ENCODE results near the gene BMPR1B.

The BMPR1B gene

GRCh38 chr4:95105983-95106382 lies 348.2 kb downstream of the BMPR1B start:
- H3K4me1 ChIP-seq (ENCODE audit: insufficient read depth, low read length) = peaks cover 4% of the 10 kb centered on the region; the same call in 1 of the 2 replicates
- DNase-seq (no peak), ATAC-seq (ENCODE audit: insufficient read depth, low read depth) (no peak)
- no peak overlapping the region for H3K4me2 ChIP-seq (ENCODE audit: insufficient read depth, low read length)
- H3K9me3 ChIP-seq (ENCODE audit: insufficient read depth, low read length, severe bottlenecking) = no peaks in the 10 kb centered on the region
- no peak overlapping the region for H2AFZ ChIP-seq (ENCODE audit: low read depth, low read length)
- no peak overlapping the region for H3K4me3 ChIP-seq (ENCODE audit: low read depth in 1 of 2, low read length in 2 of 2)
- no peak overlapping the region for H3K27ac ChIP-seq (ENCODE audit: low read length)
- H3K27me3 ChIP-seq (ENCODE audit: insufficient read depth, low read length, poor library complexity) = no peaks in the 10 kb centered on the region
- TF ChIP-seq EZH2 (IDR thresholded peaks at IDR 0.05; ENCODE audit: borderline replicate concordance, low read depth, low read length, severe bottlenecking) = no peak
- no peak for TF ChIP-seq CTCF (IDR thresholded peaks at IDR 0.05; ENCODE audit: borderline replicate concordance, extremely low read depth, low read length, poor library complexity, severe bottlenecking)
- H3K36me3 ChIP-seq (ENCODE audit: insufficient read depth, low read length) = peaks cover 66% of the 10 kb centered on the region
- H3K9ac ChIP-seq (ENCODE audit: low read depth, low read length) = no peak overlapping the region
- H4K20me1 ChIP-seq (ENCODE audit: insufficient read depth, low read length) = peaks cover 2% of the 10 kb centered on the region; the same call in 1 of the 2 replicates
- H3K79me2 ChIP-seq (ENCODE audit: insufficient read depth, low read length) = peaks cover 80% of the 10 kb centered on the region

DNA sequence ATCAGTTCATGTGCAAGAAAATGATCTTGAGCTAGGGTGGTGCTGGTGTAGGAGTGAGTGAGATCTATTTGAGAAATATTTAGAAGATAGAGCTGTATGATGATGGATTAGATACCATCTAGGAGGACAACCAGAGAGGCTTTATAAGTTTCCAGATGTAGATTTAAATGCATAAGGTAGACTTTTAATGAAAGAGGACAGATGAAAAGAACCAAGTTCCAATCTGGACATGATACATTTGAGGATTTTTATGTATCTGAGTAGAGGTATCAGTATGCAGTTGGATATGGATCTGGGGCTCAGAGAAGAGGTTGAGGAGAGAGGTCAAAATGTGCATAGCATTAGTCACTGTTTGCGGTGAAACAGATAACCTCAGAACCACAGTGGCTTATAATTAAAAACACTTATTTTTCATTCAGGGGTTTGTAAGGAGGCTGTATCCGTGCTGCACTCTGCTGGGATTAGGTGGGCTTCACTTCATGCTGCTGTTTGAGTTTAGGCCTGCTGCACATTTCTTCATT lies 348.7 kb downstream of the BMPR1B start:
- no peak overlapping the region for H3K27ac ChIP-seq (ENCODE audit: low read length)
- no peaks in the 10 kb centered on the region for H3K27me3 ChIP-seq (ENCODE audit: insufficient read depth, low read length, poor library complexity)
- TF ChIP-seq EZH2 (IDR thresholded peaks at IDR 0.05; ENCODE audit: borderline replicate concordance, low read depth, low read length, severe bottlenecking) (no peak), CTCF (IDR thresholded peaks at IDR 0.05; ENCODE audit: borderline replicate concordance, extremely low read depth, low read length, poor library complexity, severe bottlenecking) (no peak)
- H3K4me2 ChIP-seq (ENCODE audit: insufficient read depth, low read length) = no peak overlapping the region
- no peak for DNase-seq
- H4K20me1 ChIP-seq (ENCODE audit: insufficient read depth, low read length) = peaks cover 2% of the 10 kb centered on the region; the same call in 1 of the 2 replicates
- H3K36me3 ChIP-seq (ENCODE audit: insufficient read depth, low read length) = peaks cover 71% of the 10 kb centered on the region
- H3K4me1 ChIP-seq (ENCODE audit: insufficient read depth, low read length) = peaks cover 4% of the 10 kb centered on the region; the same call in 1 of the 2 replicates
- H2AFZ ChIP-seq (ENCODE audit: low read depth, low read length) = no peak overlapping the region
- H3K9me3 ChIP-seq (ENCODE audit: insufficient read depth, low read length, severe bottlenecking) = no peaks in the 10 kb centered on the region
- peaks cover 75% of the 10 kb centered on the region for H3K79me2 ChIP-seq (ENCODE audit: insufficient read depth, low read length)
- ATAC-seq (ENCODE audit: insufficient read depth, low read depth) = no peak
- no peak overlapping the region for H3K4me3 ChIP-seq (ENCODE audit: low read depth in 1 of 2, low read length in 2 of 2)
- no peak overlapping the region for H3K9ac ChIP-seq (ENCODE audit: low read depth, low read length)

GRCh38 chr4:95107004-95107403 lies 349.2 kb downstream of the BMPR1B start:
- H2AFZ ChIP-seq (ENCODE audit: low read depth, low read length) = no peak overlapping the region
- H3K9ac ChIP-seq (ENCODE audit: low read depth, low read length) = no peak overlapping the region
- no peak overlapping the region for H3K27ac ChIP-seq (ENCODE audit: low read length)
- no peak overlapping the region for H3K4me3 ChIP-seq (ENCODE audit: low read depth in 1 of 2, low read length in 2 of 2)
- TF ChIP-seq CTCF (IDR thresholded peaks at IDR 0.05; ENCODE audit: borderline replicate concordance, extremely low read depth, low read length, poor library complexity, severe bottlenecking) (no peak), EZH2 (IDR thresholded peaks at IDR 0.05; ENCODE audit: borderline replicate concordance, low read depth, low read length, severe bottlenecking) (no peak)
- H3K27me3 ChIP-seq (ENCODE audit: insufficient read depth, low read length, poor library complexity) = no peaks in the 10 kb centered on the region
- peaks cover 3% of the 10 kb centered on the region; the same call in 1 of the 2 replicates for H3K4me1 ChIP-seq (ENCODE audit: insufficient read depth, low read length)
- H3K9me3 ChIP-seq (ENCODE audit: insufficient read depth, low read length, severe bottlenecking) = no peaks in the 10 kb centered on the region
- ATAC-seq (ENCODE audit: insufficient read depth, low read depth) = no peak
- H3K36me3 ChIP-seq (ENCODE audit: insufficient read depth, low read length) = peaks cover 75% of the 10 kb centered on the region
- H4K20me1 ChIP-seq (ENCODE audit: insufficient read depth, low read length) = peaks cover 2% of the 10 kb centered on the region; the same call in 1 of the 2 replicates
- peaks cover 70% of the 10 kb centered on the region for H3K79me2 ChIP-seq (ENCODE audit: insufficient read depth, low read length)
- no peak for DNase-seq
- H3K4me2 ChIP-seq (ENCODE audit: insufficient read depth, low read length) = no peak overlapping the region

Data from DND-41 (cell line).